AG20443 (cell line): Measurements from ENCODE around the gene NCBP1.

Experiments used
- DNase-seq: peaks from one replicate; pipeline ENCODE4 v3.0.0; 2012; ENCODE audit warnings: low spot score, mixed read lengths

Gene NCBP1

GRCh38 chr9:97623946-97624345 lies 9.7 kb upstream of the NCBP1 start:
- no peak for DNase-seq

GRCh38 chr9:97625620-97626019 lies 8.0 kb upstream of the NCBP1 start:
- no peak for DNase-seq

GRCh38 chr9:97627624-97628023 lies 6.0 kb upstream of the NCBP1 start:
- DNase-seq, result peak; percentile 23

GRCh38 chr9:97628668-97629067 lies 5.0 kb upstream of the NCBP1 start:
- no peak for DNase-seq

GRCh38 chr9:97629156-97629555 lies 4.5 kb upstream of the NCBP1 start:
- DNase-seq, result no peak

- no peak for DNase-seq
These were observed 3.0 kb upstream of the NCBP1 start for GRCh38 chr9:97630591-97630990.

- DNase-seq, result no peak
These were observed 1.2 kb upstream of the NCBP1 start for GRCh38 chr9:97632248-97632984.

GRCh38 chr9:97633859-97634490 lies 354 bp downstream of the NCBP1 start:
- no peak for DNase-seq

GRCh38 chr9:97635026-97635425 lies 1.4 kb downstream of the NCBP1 start:
- no peak for DNase-seq

- no peak for DNase-seq
These were observed 3.3 kb downstream of the NCBP1 start for GRCh38 chr9:97636903-97637302.

- DNase-seq, result no peak
These were observed 5.0 kb downstream of the NCBP1 start for GRCh38 chr9:97638666-97639065.

- no peak for DNase-seq
These were observed 6.7 kb downstream of the NCBP1 start for GRCh38 chr9:97640325-97640724.

- DNase-seq, result no peak
These were observed 12.1 kb downstream of the NCBP1 start for GRCh38 chr9:97645720-97646119.

- DNase-seq, result no peak
These were observed 14.4 kb downstream of the NCBP1 start for GRCh38 chr9:97647996-97648395.

GRCh38 chr9:97651646-97652045 lies 18.0 kb downstream of the NCBP1 start:
- DNase-seq, result no peak

- DNase-seq, result no peak
These were observed 25.1 kb downstream of the NCBP1 start for GRCh38 chr9:97658707-97659106.

- DNase-seq, result no peak
These were observed 26.1 kb downstream of the NCBP1 start for GRCh38 chr9:97659771-97660170.

GRCh38 chr9:97660340-97660739 lies 26.7 kb downstream of the NCBP1 start:
- no peak for DNase-seq

- DNase-seq, result no peak
These were observed 27.2 kb downstream of the NCBP1 start for GRCh38 chr9:97660847-97661246.

GRCh38 chr9:97665742-97666141 lies 32.1 kb downstream of the NCBP1 start:
- DNase-seq, result no peak

- DNase-seq, result no peak
These were observed 33.5 kb downstream of the NCBP1 start for GRCh38 chr9:97666907-97667686.

- DNase-seq, result no peak
These were observed 34.9 kb downstream of the NCBP1 start for GRCh38 chr9:97668485-97668884.

- no peak for DNase-seq
These were observed 37.0 kb downstream of the NCBP1 start for GRCh38 chr9:97670586-97670985.
